ENCODE data around the gene TMEM191B.
"Not testable (repeated sequence)": the region's sequence is repeated elsewhere in the genome, so short reads cannot be mapped to it uniquely, and the experiment has no call there.

The TMEM191B gene

GRCh38 chr22:18577090-18577818 lies 49.7 kb downstream of the TMEM191B start:
- H3K27me3 ChIP-seq (ENCODE audit: insufficient read depth, low read depth, severe bottlenecking); DNase-seq; H3K9me3 ChIP-seq (ENCODE audit: severe bottlenecking): not testable (repeated sequence)

DNA sequence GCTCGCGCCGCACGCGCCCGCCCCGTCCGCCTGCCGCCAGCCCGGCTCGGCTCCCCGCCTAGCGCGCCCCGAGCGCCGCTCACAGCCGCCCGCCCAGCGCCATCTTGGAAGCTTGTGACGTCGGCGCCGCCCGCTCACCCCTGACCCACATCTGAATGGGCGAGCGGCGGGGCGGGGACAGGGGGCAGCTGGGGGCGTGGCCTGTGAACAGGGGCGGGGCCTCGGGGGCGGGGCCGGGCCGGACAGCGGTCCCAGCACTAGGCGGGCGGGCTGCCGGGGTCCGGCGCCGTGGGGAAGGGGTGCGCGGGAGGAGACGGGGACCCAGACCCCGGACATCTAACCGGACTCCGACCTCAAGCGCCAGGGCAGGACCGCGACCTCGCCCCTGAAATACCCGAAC lies 50.2 kb downstream of the TMEM191B start:
- H3K4me3 ChIP-seq (ENCODE audit: low read depth, low read length); H3K36me3 ChIP-seq; H3K27me3 ChIP-seq (ENCODE audit: insufficient read depth, low read depth, severe bottlenecking); H3K27ac ChIP-seq; H3K9me3 ChIP-seq (ENCODE audit: severe bottlenecking); DNase-seq: not testable (repeated sequence)

More at GRCh38 chr22:18577090-18577818, 49.7 kb downstream of the TMEM191B start:
- H3K4me3 ChIP-seq (ENCODE audit: low read depth, low read length); H3K27ac ChIP-seq; H3K36me3 ChIP-seq: not testable (repeated sequence)

All from WERI-Rb-1 (cell line).